GM10266 (cell line): ENCODE data around the gene SOWAHA.

ENCODE experiments used
- DNase-seq: peaks from one replicate; pipeline ENCODE4 v3.0.0; 2012; ENCODE audit errors: extremely low spot score
- CTCF ChIP-seq: IDR thresholded peaks from 2 replicates; pipeline ENCODE4 v1.5.1; 2012; ENCODE audit warnings: mild to moderate bottlenecking, low read depth; ENCODE audit not compliant: control insufficient read depth, insufficient read depth; ENCODE audit errors: missing control alignments

The SOWAHA gene

GRCh38 chr5:132840313-132840712, 27.2 kb downstream of the SOWAHA start:
- TF ChIP-seq CTCF = no peak

GRCh38 chr5:132840896-132841295, 27.8 kb downstream of the SOWAHA start:
- TF ChIP-seq CTCF = no peak
- no peak for DNase-seq

More at GRCh38 chr5:132840313-132840712, 27.2 kb downstream of the SOWAHA start:
- no peak for DNase-seq

GRCh38 chr5:132841305-132841704, 28.2 kb downstream of the SOWAHA start:
- no peak for DNase-seq

GRCh38 chr5:132848270-132848669, 35.2 kb downstream of the SOWAHA start:
- DNase-seq = no peak
- TF ChIP-seq CTCF = no peak

More at GRCh38 chr5:132841305-132841704, 28.2 kb downstream of the SOWAHA start:
- TF ChIP-seq CTCF = no peak

GRCh38 chr5:132849347-132849746, 36.2 kb downstream of the SOWAHA start:
- TF ChIP-seq CTCF = no peak
- no peak for DNase-seq

- TF ChIP-seq CTCF = no peak
- no peak for DNase-seq
Measured at GRCh38 chr5:132850066-132850465, 37.0 kb downstream of the SOWAHA start.

- TF ChIP-seq CTCF = no peak
- no peak for DNase-seq
Measured at GRCh38 chr5:132853323-132853722, 40.2 kb downstream of the SOWAHA start.

GRCh38 chr5:132853790-132854189, 40.7 kb downstream of the SOWAHA start:
- DNase-seq = no peak
- no peak for TF ChIP-seq CTCF
